K562 (cell line): ENCODE data around the gene ZNF180. TPM values are rescaled to one million over a fixed set of nuclear protein-coding genes. Genes with fewer than 3 reads are reported as not detected.

Source experiments
- ATAC-seq: fragments of 200-7000 bp; cut with Tn5 transposase; 3 replicates; pipeline ENCODE4 v1.9.1; 2020; ENCODE audit warnings: moderate library complexity
- BruUV-seq: library from RNA; stranded (reverse); fragments of 400-500 nt; replicated peaks from 2 replicates; lab custom pipeline; 2021; lab: Mats Ljungman, UMichigan
- CTCF ChIA-PET: fragments of 300-600 bp; formaldehyde crosslinking; extraction: SDS; loops from one replicate; lab custom pipeline; 2021; ENCODE audit warnings: low intra/inter-chr PET ratio; lab: Yijun Ruan, JAX
- POLR2A ChIA-PET: fragments of 300-600, 350-650 bp; sonication (Branson Sonifier 250); formaldehyde crosslinking; extraction: SDS; loops from one replicate; lab custom pipeline; 2021; ENCODE audit warnings: antibody characterized with exemption, inconsistent platforms; lab: Yijun Ruan, JAX
- DNase-seq, 4 experiments: peaks; one replicate each; pipeline versions ENCODE4 v3.0.0 to v3.0.0-alpha.2; 2011 to 2018; ENCODE audit warnings: low spot score in 3 of 4, mixed read lengths in 3 of 4; ENCODE audit errors: extremely low read depth in 1 of 4
- FAIRE-seq: peaks from 2 replicates; lab custom pipeline; 2011; peaks lifted over from hg19 to GRCh38; lab: Jason Lieb, UNC
- H2AFZ ChIP-seq: 2 replicates; pipeline ENCODE4 v1.6.0; 2011; ENCODE audit warnings: low read depth, low read length, control low read depth, inconsistent platforms
- H3K27ac ChIP-seq: fragments of 200-600 bp; 3 replicates; pipeline ENCODE4 v1.8.0; 2011; ENCODE audit warnings: low read depth, mild to moderate bottlenecking, control low read depth, inconsistent platforms, low read length, moderate library complexity, mixed read lengths; ENCODE audit errors: extremely low read depth
- H3K27me3 ChIP-seq, 2 experiments: fragments of 300-600 bp in 1 of 2; 2 replicates in 1 of 2; 3 replicates in 1 of 2; pipeline versions ENCODE4 v1.6.0 to v1.8.0; 2011; ENCODE audit warnings: inconsistent platforms in 2 of 2, low read length in 2 of 2, mild to moderate bottlenecking in 1 of 2, mixed read lengths in 1 of 2, moderate library complexity in 1 of 2; ENCODE audit not compliant: control insufficient read depth in 2 of 2, insufficient read depth in 2 of 2
- H3K36me3 ChIP-seq: fragments of 300-600 bp; 3 replicates; pipeline ENCODE4 v1.8.0; 2011; ENCODE audit warnings: mild to moderate bottlenecking, low read length, inconsistent platforms; ENCODE audit not compliant: control insufficient read depth, insufficient read depth
- H3K4me1 ChIP-seq, 2 experiments: fragments of 200-600 bp in 1 of 2; replicated peaks in 1 of 2; 2 replicates in 1 of 2; 3 replicates in 1 of 2; pipeline versions ENCODE4 v1.5.1 to v1.8.0; 2011; ENCODE audit warnings: inconsistent platforms in 2 of 2, low read length in 2 of 2, mild to moderate bottlenecking in 1 of 2, mixed read lengths in 1 of 2, moderate library complexity in 1 of 2; ENCODE audit not compliant: control insufficient read depth in 2 of 2, insufficient read depth in 2 of 2
- H3K4me2 ChIP-seq: 2 replicates; pipeline ENCODE4 v1.6.1; 2011; ENCODE audit warnings: low read length, control low read depth, inconsistent platforms, mixed read lengths; ENCODE audit not compliant: insufficient read depth
- H3K4me3 ChIP-seq: fragments of 200-600 bp; sonication (generic), shearing (Covaris generic); 2 replicates; pipeline ENCODE4 v1.5.1; 2016; ENCODE audit warnings: control low read depth, inconsistent platforms
- H3K79me2 ChIP-seq: fragments of 200-600 bp; 3 replicates; pipeline ENCODE4 v1.8.0; 2011; ENCODE audit warnings: low read length, inconsistent platforms; ENCODE audit not compliant: control insufficient read depth, insufficient read depth
- H3K9ac ChIP-seq, 2 experiments: 2 replicates each; pipeline versions ENCODE4 v1.6.0 to v1.6.1; 2011; ENCODE audit warnings: low read depth in 2 of 2, low read length in 2 of 2, control low read depth in 1 of 2, inconsistent platforms in 1 of 2, mild to moderate bottlenecking in 1 of 2, mixed read lengths in 1 of 2; ENCODE audit not compliant: insufficient read depth in 1 of 2
- H3K9me1 ChIP-seq: one replicate; pipeline ENCODE4 v1.6.0; 2011; ENCODE audit warnings: inconsistent platforms, mild to moderate bottlenecking, low read length, moderate library complexity; ENCODE audit not compliant: control insufficient read depth, insufficient read depth
- H3K9me3 ChIP-seq: replicated peaks from 2 replicates; pipeline ENCODE4 v1.5.1; 2011; ENCODE audit warnings: low read depth, low read length, inconsistent platforms; ENCODE audit not compliant: control insufficient read depth, insufficient read depth
- H4K20me1 ChIP-seq: replicated peaks from 2 replicates; pipeline ENCODE4 v1.6.1; 2011; ENCODE audit warnings: low read length, inconsistent platforms, mixed read lengths; ENCODE audit not compliant: control insufficient read depth, insufficient read depth
- BHLHE40 ChIP-seq: IDR thresholded peaks from 2 replicates; pipeline ENCODE4 v1.6.1; 2011; ENCODE audit warnings: low read length, improper control_type of control experiment
- DPF2 ChIP-seq: fragments of 450-650 bp; IDR thresholded peaks from 2 replicates; pipeline ENCODE4 v1.6.1; 2016
- GTF2A2 ChIP-seq: IDR thresholded peaks from 2 replicates; pipeline ENCODE4 v1.6.1; 2016; ENCODE audit warnings: mild to moderate bottlenecking, missing genetic modification characterization, missing compliant biosample characterization
- HDAC8 ChIP-seq: fragments of 450-650 bp; IDR thresholded peaks from 2 replicates; pipeline ENCODE4 v1.6.1; 2016; ENCODE audit warnings: mild to moderate bottlenecking, missing genetic modification characterization, moderate library complexity, missing compliant biosample characterization
- HMGN3 ChIP-seq: IDR thresholded peaks from 2 replicates; pipeline ENCODE4 v1.6.1; 2011; ENCODE audit warnings: borderline replicate concordance, low read depth, mild to moderate bottlenecking, mixed read lengths, low read length; ENCODE audit not compliant: insufficient read length; ENCODE audit errors: extremely low read depth
- NONO ChIP-seq, 2 experiments: fragments of 200-400 bp in 1 of 2; fragments of 450-650 bp in 1 of 2; formaldehyde crosslinking in 1 of 2; IDR thresholded peaks; 2 replicates each; pipeline ENCODE4 v1.6.1; 2017; ENCODE audit warnings: low read depth in 2 of 2, mild to moderate bottlenecking in 2 of 2, moderate library complexity in 2 of 2, low read length in 1 of 2
- RUNX1 ChIP-seq: sonication (generic); IDR thresholded peaks from 2 replicates; pipeline ENCODE4 v1.6.1; 2016; ENCODE audit warnings: antibody characterized with exemption, low read depth
- SUPT5H ChIP-seq: fragments of 450-650 bp; IDR thresholded peaks from 2 replicates; pipeline ENCODE4 v1.6.1; 2016
- ZBTB1 ChIP-seq: sonication (generic); formaldehyde crosslinking; IDR thresholded peaks from 2 replicates; pipeline ENCODE4 v1.8.1; 2023; ENCODE audit warnings: missing genetic modification reagents, low read depth, mild to moderate bottlenecking, borderline replicate concordance
- ZBTB40 ChIP-seq, 2 experiments: fragments of 450-650 bp in 1 of 2; sonication (generic) in 1 of 2; formaldehyde crosslinking in 1 of 2; IDR thresholded peaks; 2 replicates each; pipeline versions ENCODE4 v1.7.1 to v1.9.0; 2016 to 2022; ENCODE audit warnings: inconsistent platforms in 1 of 2, mild to moderate bottlenecking in 1 of 2, missing genetic modification reagents in 1 of 2
- ZNF232 ChIP-seq: sonication (generic); formaldehyde crosslinking; IDR thresholded peaks from 2 replicates; pipeline ENCODE4 v1.8.0; 2022; ENCODE audit warnings: mild to moderate bottlenecking, missing genetic modification reagents
- ZNF395 ChIP-seq: fragments of 200-800 bp; sonication (Bioruptor generic); IDR thresholded peaks from 2 replicates; pipeline ENCODE4 v1.6.1; 2017; ENCODE audit warnings: missing genetic modification characterization, missing compliant biosample characterization
- ZNF551 ChIP-seq: fragments of 250-450 bp; sonication (Bioruptor Pico); IDR thresholded peaks from 2 replicates; pipeline ENCODE4 v1.5.0; 2021; ENCODE audit warnings: mild to moderate bottlenecking, moderate library complexity
- ZNF583 ChIP-seq: fragments of 250-450 bp; sonication (Bioruptor Pico); IDR thresholded peaks from 2 replicates; pipeline ENCODE4 v1.4.0; 2020
- WGBS: fragments of 100-300 bp; shearing (Covaris generic); methylation state at CpG from one replicate; pipeline ENCODE4 v1.1.6; 2016; ENCODE audit warnings: low coverage, mixed read lengths; ENCODE audit not compliant: insufficient coverage; ENCODE audit errors: missing lambda C conversion rate; 5-methylcytosine and 5-hydroxymethylcytosine counted together
- in situ Hi-C: fragments of 300-500 bp; cut with MboI; formaldehyde crosslinking; loops from 4 replicates; pipeline ENCODE4 v1.15.0; 2018; ENCODE audit warnings: inconsistent platforms, mixed read lengths
- intact Hi-C: fragments of 100-400 bp; cut with micrococcal nuclease; formaldehyde crosslinking; loops from 2 replicates; pipeline ENCODE4 v1.14.2; 2022
- polyA plus RNA-seq, 8 experiments: library from polyadenylated mRNA; depleted of rRNA in 4 of 8; stranded (reverse) in 5 of 8; unstranded in 3 of 8; fragments of >200 nt; fragmentation: Nextera tagmentation in 2 of 8; fragmentation: Illumina TruSeq in 1 of 8; extraction: Ambion mirVana in 2 of 8; extraction: Trizol in 1 of 8; gene quantifications; 2 replicates each; pipeline versions ENCODE4 v1.2.1 to v1.2.3, GENCODE V29; 2011 to 2014; ENCODE audit warnings: inconsistent platforms in 1 of 8, missing spikeins in 1 of 8
- total RNA-seq, 7 experiments: library from RNA; depleted of rRNA in 6 of 7; stranded (reverse); fragments of >200 nt in 6 of 7; fragmentation: Illumina TruSeq in 2 of 7; extraction: Trizol in 2 of 7; gene quantifications; 2 replicates each; pipeline versions ENCODE4 v1.2.1 to v1.2.3, GENCODE V29; 2011 to 2021; ENCODE audit warnings: low replicate concordance in 1 of 7

ZNF180 gene
- total and polyA plus RNA-seq, 9 of the 15 experiments (the other 6 are each of a cell fraction or from before 2014, with no cell fraction given) = 1.8 to 8.7 (median 5.9) TPM

- CTCF ChIA-PET = no interaction called here
- WGBS = 2% methylated on average over 6 of the region's 6 CpGs
- H3K9me3 ChIP-seq = no peaks in the 10 kb centered on the region
- no peaks in the 10 kb centered on the region for H3K36me3 ChIP-seq
- no peak overlapping the region for H3K4me3 ChIP-seq
- no peak overlapping the region for H3K9ac ChIP-seq
- H2AFZ ChIP-seq = no peak overlapping the region
- no TSS peak for BruUV-seq
- no peaks in the 10 kb centered on the region for H3K9me1 ChIP-seq
- in situ Hi-C loops = no loop called here
- TF ChIP-seq SUPT5H (no peak), BHLHE40 (no peak), ZNF551 (CRISPR knock-in tag) (no peak), NONO (IDR thresholded peaks at IDR 0.05; ENCODE audit: low read depth in 2 of 2, low read length in 1 of 2) (no peak), ZNF232 (CRISPR knock-in tag) (no peak), GTF2A2 (tag) (no peak), ZBTB40 (IDR thresholded peaks at IDR 0.05) (no peak), ZBTB40 (CRISPR knock-in tag; IDR thresholded peaks at IDR 0.05) (no peak), HDAC8 (no peak), RUNX1 (no peak), ZBTB1 (no peak), DPF2 (no peak), HMGN3 (no peak), ZNF395 (no peak), ZNF583 (CRISPR knock-in tag) (no peak)
- TF ChIP-seq, all 486 proteins: peak for 0
- Histone ChIP-seq H3K4me2 (no peak overlapping the region), H3K79me2 (no peaks in the 10 kb centered on the region), H3K27ac (no peak overlapping the region), H3K4me1 (no peaks in the 10 kb centered on the region), H3K27me3 (peaks cover 25 to 39% of the 10 kb centered on the region in 2 experiments; a peak in 4 of 5 replicates), H4K20me1 (no peaks in the 10 kb centered on the region)
- no peak for ATAC-seq
- POLR2A ChIA-PET = interaction anchor here (1.3 kb wide), 2 partner anchors 8 to 18 kb away, joined by 4 to 5 read pairs; no protein-coding TSS in a partner anchor
- no peak for FAIRE-seq
- intact Hi-C loops = no loop called here
- DNase-seq = no peak
Measured at GRCh38 chr19:44530777-44531176, 30.5 kb upstream of the ZNF180 start.
